Activated CD4-positive, alpha-beta memory T cell treated with anti-CD3 and anti-CD28 coated beads, Interleukin-2, amount 10 ng/mL, durations not matched to agents 7 days and 5 days (primary cell): ENCODE results near the gene IGFLR1. TPM values are rescaled to one million over a fixed set of nuclear protein-coding genes. Genes with fewer than 3 reads are reported as not detected.
A peak's percentile ranks its signal among the peaks of the same experiment; 100 is the strongest.

Experiments used
- CTCF ChIA-PET: fragments of 350-600 bp; sonication (Branson Sonifier 250); formaldehyde crosslinking; loops from one replicate; lab custom pipeline; 2021; ENCODE audit warnings: antibody characterized with exemption, inconsistent platforms; lab: Charles Lee
- POLR2A ChIA-PET: fragments of 350-600 bp; sonication (Branson Sonifier 250); formaldehyde crosslinking; loops from one replicate; lab custom pipeline; 2021; ENCODE audit warnings: antibody characterized with exemption; lab: Charles Lee
- DNase-seq: peaks from one replicate; pipeline ENCODE4 v3.0.0-alpha.2; 2020
- H3K27ac Mint-ChIP-seq: one replicate; pipeline ENCODE4 v1.8.0; 2021; ENCODE audit warnings: mild to moderate bottlenecking, mixed read lengths
- H3K27me3 Mint-ChIP-seq: one replicate; pipeline ENCODE4 v1.8.0; 2021; ENCODE audit warnings: mixed read lengths
- H3K36me3 Mint-ChIP-seq: one replicate; pipeline ENCODE4 v1.8.0; 2021; ENCODE audit warnings: low read depth, mixed read lengths
- H3K4me1 Mint-ChIP-seq: one replicate; pipeline ENCODE4 v1.8.0; 2021; ENCODE audit warnings: mixed read lengths
- H3K4me3 Mint-ChIP-seq: one replicate; pipeline ENCODE4 v1.8.0; 2021; ENCODE audit warnings: mild to moderate bottlenecking, mixed read lengths
- H3K9me3 Mint-ChIP-seq: one replicate; pipeline ENCODE4 v1.8.0; 2021; ENCODE audit warnings: mixed read lengths
- total RNA-seq, 2 experiments: library from RNA; stranded (reverse); gene quantifications; one replicate each; pipeline ENCODE4 v1.2.3, GENCODE V29; 2021

Gene IGFLR1
- total RNA-seq, 2 experiments from 2014 or later = 78.9 to 90.5 TPM

DNA sequence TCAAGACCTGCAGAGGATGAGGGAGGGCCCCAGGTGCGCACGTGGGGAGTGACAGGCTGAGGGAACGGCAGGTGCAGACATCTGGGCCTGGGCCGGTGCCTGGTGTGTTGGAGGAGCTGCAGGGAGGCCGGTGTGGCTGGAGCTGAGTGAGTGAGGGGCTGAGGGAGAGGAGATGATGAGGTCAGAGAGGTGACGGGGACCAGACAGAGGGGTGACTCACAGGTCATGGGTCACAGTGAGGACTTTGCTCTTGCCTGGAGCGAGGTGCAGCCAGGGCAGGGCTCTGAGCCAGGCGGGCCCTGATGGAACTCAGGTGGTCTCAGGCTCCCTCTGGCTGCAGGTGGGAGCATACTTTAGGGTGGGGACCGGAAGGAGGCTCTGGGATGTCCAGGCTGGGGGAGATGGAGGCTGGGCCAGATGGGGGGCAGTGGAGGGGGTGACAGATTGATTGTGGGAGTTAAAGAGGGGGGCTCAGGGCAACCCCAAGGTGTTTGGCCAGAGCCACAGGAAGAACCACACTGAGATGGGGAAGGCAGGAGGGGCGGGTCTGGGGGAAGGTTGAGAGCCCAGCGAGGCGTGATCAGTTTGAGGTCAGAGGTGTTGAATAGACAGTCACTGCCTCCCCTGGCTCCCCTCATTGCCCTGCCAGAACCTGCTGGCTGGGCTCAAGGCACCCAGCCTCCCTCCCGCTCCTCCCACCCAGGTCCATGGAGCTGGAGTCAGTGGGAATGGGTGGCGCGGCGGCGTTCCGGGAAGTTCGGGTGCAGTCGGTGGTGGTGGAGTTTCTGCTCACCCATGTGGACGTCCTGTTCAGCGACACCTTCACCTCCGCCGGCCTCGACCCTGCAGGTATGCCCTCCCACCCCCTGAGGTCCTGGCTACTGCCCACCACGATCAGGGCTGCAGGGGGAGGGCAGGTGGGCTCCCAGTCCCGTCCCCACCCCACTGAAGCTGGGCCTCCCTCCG is 41.5 kb upstream of the IGFLR1 start:
- DNase-seq = no peak
- POLR2A ChIA-PET = no interaction called here
- peaks cover 3% of the 10 kb centered on the region for H3K4me1 Mint-ChIP-seq

DNA sequence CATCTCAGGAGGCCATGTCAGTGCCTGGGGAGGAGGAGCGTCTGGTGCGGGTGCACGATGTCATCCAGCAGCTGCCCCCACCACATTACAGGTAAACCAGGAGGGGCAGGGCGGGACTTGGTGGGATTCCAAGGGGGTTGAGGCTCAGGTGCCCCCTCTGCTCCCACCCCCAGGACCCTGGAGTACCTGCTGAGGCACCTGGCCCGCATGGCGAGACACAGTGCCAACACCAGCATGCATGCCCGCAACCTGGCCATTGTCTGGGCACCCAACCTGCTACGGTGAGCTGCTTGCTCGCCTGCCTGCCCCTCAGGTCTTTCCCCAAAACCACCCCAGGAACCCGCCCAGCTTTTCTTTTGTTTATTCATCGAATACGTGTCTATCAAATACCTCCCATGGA is 40.3 kb upstream of the IGFLR1 start:
- Mint-ChIP-seq H3K9me3 (no peaks in the 10 kb centered on the region), H3K4me1 (peaks cover 6% of the 10 kb centered on the region), H3K27me3 (no peaks in the 10 kb centered on the region), H3K36me3 (peaks cover 33% of the 10 kb centered on the region), H3K27ac (no peak overlapping the region), H3K4me3 (no peak overlapping the region)
- ChIA-PET POLR2A (no interaction called here), CTCF (no interaction called here)
- no peak for DNase-seq

More for the DNA sequence above, 41.5 kb upstream of the IGFLR1 start:
- H3K36me3 Mint-ChIP-seq = peaks cover 26% of the 10 kb centered on the region
- H3K27ac Mint-ChIP-seq = no peak overlapping the region
- H3K4me3 Mint-ChIP-seq = no peak overlapping the region
- no peaks in the 10 kb centered on the region for H3K9me3 Mint-ChIP-seq
- CTCF ChIA-PET = no interaction called here
- H3K27me3 Mint-ChIP-seq = no peaks in the 10 kb centered on the region

DNA sequence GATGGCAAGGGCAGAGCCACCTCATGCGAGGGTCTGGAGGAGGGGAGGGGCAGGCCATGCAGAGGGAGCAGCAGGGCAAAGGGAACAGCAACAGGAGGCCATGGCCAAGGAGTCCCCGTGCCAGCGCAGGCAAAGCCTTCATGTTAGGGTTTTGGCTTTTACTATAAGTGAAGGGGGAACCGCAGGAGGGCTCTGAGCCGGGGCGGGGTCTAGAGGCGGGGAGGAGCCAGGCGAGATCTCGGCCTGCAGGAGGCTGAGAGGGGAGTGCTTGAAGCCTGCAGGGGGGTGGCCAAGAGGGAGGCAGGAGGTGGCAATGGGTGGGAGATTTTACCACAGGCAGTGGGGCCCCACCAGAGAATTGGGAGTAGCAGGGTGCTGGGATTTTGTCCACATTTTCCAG is 39.4 kb upstream of the IGFLR1 start:
- DNase-seq = no peak
- Mint-ChIP-seq H3K9me3 (no peaks in the 10 kb centered on the region), H3K36me3 (peaks cover 33% of the 10 kb centered on the region), H3K27ac (no peak overlapping the region), H3K4me3 (no peak overlapping the region), H3K4me1 (peaks cover 15% of the 10 kb centered on the region), H3K27me3 (no peaks in the 10 kb centered on the region)
- ChIA-PET CTCF (no interaction called here), POLR2A (no interaction called here)

DNA sequence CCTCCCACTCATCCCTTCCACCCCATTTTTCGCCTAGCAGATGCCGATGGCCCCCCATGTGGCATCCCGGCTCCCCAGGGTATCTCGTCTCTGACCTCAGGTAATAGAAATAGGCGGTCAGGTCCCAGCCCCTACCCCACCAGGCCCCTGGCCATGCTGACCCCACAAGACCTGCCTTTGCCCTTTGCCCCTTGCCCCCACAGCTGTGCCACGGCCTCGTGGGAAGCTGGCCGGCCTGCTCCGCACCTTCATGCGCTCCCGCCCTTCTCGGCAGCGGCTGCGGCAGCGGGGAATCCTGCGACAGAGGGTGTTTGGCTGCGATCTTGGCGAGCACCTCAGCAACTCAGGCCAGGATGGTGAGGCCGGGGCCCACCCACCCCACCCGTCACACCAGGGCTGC is 38.5 kb upstream of the IGFLR1 start:
- no peak for DNase-seq
- Mint-ChIP-seq H3K27ac (no peak overlapping the region), H3K9me3 (no peaks in the 10 kb centered on the region), H3K4me3 (no peak overlapping the region), H3K27me3 (no peaks in the 10 kb centered on the region), H3K36me3 (peaks cover 33% of the 10 kb centered on the region), H3K4me1 (peaks cover 22% of the 10 kb centered on the region)
- ChIA-PET CTCF (no interaction called here), POLR2A (no interaction called here)

DNA sequence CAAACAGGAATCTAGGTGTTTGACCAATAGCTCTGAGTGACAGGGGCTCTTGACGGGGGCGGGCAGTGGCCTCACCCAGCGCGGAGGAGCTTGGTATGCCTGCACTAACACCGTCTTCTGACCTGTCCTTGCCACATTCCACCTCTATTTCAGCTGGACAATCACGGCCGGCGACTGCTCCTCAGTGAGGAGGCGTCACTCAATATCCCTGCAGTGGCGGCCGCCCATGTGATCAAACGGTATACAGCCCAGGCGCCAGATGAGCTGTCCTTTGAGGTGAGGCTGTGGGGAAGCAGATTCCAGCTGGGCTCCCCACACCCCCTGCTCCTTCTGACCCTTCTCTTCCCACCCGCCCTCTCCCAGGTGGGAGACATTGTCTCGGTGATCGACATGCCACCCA is 37.8 kb upstream of the IGFLR1 start:
- ChIA-PET CTCF (no interaction called here), POLR2A (no interaction called here)
- no peak for DNase-seq
- H3K9me3 Mint-ChIP-seq = no peaks in the 10 kb centered on the region
- H3K36me3 Mint-ChIP-seq = peaks cover 33% of the 10 kb centered on the region
- H3K27me3 Mint-ChIP-seq = no peaks in the 10 kb centered on the region
- no peak overlapping the region for H3K27ac Mint-ChIP-seq
- peaks cover 23% of the 10 kb centered on the region for H3K4me1 Mint-ChIP-seq
- no peak overlapping the region for H3K4me3 Mint-ChIP-seq

DNA sequence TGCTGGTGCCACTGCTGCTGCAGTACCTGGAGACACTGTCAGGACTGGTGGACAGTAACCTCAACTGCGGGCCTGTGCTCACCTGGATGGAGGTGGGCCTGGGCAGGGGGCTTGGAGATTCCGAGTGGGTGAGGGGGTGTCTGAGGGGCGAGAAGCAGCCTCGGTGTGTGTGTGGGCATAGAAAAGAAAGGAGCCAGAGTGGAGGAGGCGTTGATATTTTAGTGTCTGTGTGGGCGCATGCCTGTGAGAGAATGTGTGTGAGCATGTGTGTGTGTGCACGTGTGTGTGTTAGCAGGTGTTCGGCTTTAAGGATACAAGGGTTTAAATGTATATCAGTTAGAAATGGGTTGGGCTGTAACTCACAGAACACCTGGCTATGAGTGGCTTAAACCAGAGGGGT is 36.8 kb upstream of the IGFLR1 start:
- peaks cover 33% of the 10 kb centered on the region for H3K36me3 Mint-ChIP-seq
- DNase-seq = no peak
- peaks cover 30% of the 10 kb centered on the region for H3K4me1 Mint-ChIP-seq
- no peaks in the 10 kb centered on the region for H3K27me3 Mint-ChIP-seq
- ChIA-PET POLR2A (no interaction called here), CTCF (no interaction called here)
- H3K9me3 Mint-ChIP-seq = no peaks in the 10 kb centered on the region
- H3K4me3 Mint-ChIP-seq = no peak overlapping the region
- H3K27ac Mint-ChIP-seq = no peak overlapping the region

DNA sequence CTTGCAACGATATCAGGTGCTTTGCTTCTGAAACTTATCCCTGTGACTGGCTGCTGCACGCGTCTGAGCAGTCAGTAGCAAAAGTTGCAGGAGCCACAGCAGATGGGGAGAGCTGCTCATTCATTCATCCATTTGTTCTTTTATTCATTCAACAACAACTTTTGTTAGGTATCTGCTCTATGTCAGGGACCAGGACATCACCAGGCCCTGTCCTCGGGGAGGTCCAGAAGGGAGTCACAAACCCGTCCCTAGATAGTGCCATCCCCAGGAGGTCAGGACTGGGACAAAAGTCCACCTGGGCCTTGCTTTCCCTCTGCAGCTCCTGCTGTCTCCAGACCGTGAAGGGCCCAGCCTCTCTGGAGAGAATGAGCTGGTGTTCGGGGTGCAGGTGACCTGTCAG is 35.7 kb upstream of the IGFLR1 start:
- CTCF ChIA-PET = no interaction called here
- H3K4me3 Mint-ChIP-seq = peak overlapping the region; percentile 52
- no peak overlapping the region for H3K27ac Mint-ChIP-seq
- H3K4me1 Mint-ChIP-seq = peaks cover 30% of the 10 kb centered on the region
- no peak for DNase-seq
- H3K27me3 Mint-ChIP-seq = no peaks in the 10 kb centered on the region
- no peaks in the 10 kb centered on the region for H3K9me3 Mint-ChIP-seq
- H3K36me3 Mint-ChIP-seq = peaks cover 26% of the 10 kb centered on the region
- POLR2A ChIA-PET = no interaction called here

DNA sequence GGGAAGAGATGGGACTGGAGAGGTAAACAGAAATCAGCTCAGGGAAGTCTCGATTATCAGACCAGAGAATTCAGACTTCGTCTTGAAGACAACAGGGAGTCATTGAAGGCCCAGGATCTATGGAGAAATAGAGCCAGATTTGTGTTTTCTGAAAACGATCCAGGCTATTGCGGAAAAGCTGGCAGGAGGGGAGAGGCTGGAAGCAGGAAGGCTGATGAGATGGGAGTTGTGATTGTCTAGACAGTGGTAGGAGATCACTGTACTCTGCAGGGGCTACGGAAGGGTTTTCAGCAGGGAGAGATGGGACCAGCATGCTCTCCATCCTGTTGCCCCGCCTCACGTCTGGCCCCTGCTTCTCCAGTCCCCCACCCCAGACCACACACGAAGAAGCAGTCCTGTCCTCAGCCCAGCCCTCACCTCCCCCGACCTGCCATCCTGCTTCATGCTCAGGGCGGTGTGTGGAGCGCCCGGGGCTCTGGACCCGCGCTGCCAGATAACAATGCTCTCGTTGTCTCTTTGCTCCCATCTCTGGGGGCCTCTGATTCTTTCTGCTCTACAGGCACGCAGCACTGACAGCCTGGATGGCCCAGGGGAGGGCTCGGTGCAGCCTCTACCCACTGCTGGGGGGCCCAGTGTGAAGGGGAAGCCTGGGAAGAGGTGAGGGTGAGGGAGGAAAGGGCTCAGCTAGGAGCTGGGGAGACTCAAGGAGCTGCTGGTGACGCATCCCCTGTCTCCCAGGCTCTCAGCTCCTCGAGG is 35.0 kb upstream of the IGFLR1 start:
- peak overlapping the region; percentile 81 for H3K4me3 Mint-ChIP-seq
- no peaks in the 10 kb centered on the region for H3K27me3 Mint-ChIP-seq
- peaks cover 30% of the 10 kb centered on the region for H3K4me1 Mint-ChIP-seq
- ChIA-PET POLR2A (no interaction called here), CTCF (interaction anchor here (1.0 kb wide), 1 partner anchor 29 kb away, joined by 4 read pairs; the partner anchor contains the start of gene LIN37)
- H3K9me3 Mint-ChIP-seq = no peaks in the 10 kb centered on the region
- peaks cover 24% of the 10 kb centered on the region for H3K36me3 Mint-ChIP-seq
- peak overlapping the region; percentile 18 for H3K27ac Mint-ChIP-seq
- DNase-seq = no peak

DNA sequence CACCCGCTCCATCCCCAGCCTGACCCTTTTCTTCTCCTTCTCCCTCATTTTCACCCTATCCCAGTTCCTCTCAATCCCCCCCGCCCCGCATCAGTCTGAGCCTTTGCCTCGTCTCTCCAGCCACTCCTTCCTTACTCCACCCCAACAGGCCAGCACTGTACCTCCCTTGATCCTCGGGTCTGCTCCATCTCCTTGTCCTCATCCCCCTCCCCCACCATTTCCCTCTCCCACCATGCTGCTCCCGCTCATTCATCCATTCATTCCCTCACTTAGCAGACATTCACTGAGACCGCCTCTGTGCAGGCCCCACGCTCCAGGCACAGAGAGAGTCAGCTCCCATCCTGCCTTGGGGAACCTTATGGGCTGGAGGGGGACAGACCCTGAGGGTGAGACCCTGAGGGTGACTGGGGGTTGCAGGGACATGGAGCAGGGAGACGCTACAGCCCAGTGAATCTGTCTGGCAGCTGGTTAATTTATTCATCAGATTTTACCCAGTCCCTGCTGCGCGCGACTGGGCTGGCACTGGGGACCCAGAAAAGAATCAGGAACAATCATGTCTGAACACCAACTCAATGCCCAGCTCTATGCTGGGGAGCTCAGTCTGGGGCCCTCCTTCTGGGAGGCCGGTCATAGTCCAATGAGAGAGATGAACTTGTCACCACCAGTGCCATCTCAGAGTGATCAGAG is 34.0 kb upstream of the IGFLR1 start:
- DNase-seq = no peak
- Mint-ChIP-seq H3K27me3 (no peaks in the 10 kb centered on the region), H3K36me3 (peaks cover 20% of the 10 kb centered on the region), H3K4me3 (peak overlapping the region; percentile 81), H3K27ac (peak overlapping the region; percentile 52), H3K9me3 (no peaks in the 10 kb centered on the region), H3K4me1 (peaks cover 30% of the 10 kb centered on the region)
- POLR2A ChIA-PET = interaction anchor here (0.7 to 0.8 kb wide), 2 partner anchors 34 to 35 kb away, joined by 3 to 6 read pairs; partner anchors contain the start of gene IGFLR1
- CTCF ChIA-PET = interaction anchor here (1.0 kb wide), 1 partner anchor 28 kb away, joined by 4 read pairs; the partner anchor contains the start of gene LIN37

DNA sequence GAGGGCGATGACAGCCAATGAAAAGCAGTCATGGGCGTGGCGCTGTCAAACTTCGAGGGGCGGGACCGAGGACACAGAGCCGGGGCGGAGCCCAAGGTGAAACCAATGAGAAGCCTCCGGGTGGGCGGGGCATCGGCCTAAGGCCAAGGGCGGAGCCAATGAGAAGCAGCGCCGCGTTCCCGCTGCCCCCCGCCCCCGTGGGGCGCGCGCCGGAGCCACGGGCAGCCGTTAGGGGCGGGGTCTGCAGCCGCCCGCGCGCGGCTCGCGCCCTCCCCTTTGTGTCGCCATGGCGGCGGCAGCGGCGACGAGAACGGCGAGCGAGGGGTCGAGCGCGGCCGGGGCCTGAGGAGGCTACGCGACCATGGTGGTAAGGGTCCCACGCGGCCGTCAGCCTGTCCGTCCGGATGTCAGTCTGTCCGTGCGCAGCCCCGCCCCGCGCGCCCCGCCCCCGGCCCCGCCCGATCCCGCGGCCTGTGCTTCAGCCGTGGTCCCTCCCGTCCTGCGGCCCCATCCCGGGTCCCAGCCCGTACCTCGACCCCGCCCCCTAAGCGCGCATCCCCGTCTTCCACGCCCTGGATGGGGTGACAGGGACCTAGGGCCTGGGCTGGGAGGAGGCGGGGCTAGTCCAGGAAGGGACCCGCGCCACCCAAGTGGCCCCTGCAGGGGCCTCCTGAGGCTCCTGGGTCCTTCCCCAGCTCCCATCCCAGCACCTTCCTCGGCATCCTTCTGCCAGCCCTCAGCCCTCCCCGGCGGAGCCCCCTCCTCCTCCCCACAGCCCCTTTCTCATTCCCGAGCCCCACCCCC is 33.2 kb upstream of the IGFLR1 start, which contains the start of gene ARHGAP33:
ARHGAP33 (plus strand) TSS at position 267 of the 804 bp plus-strand sequence; CDS start at position 362, 95 bp downstream.
- no peaks in the 10 kb centered on the region for H3K9me3 Mint-ChIP-seq
- H3K4me1 Mint-ChIP-seq = peaks cover 30% of the 10 kb centered on the region
- peak; percentile 100 for DNase-seq
- H3K36me3 Mint-ChIP-seq = peaks cover 17% of the 10 kb centered on the region
- no peaks in the 10 kb centered on the region for H3K27me3 Mint-ChIP-seq
- CTCF ChIA-PET = no interaction called here
- H3K4me3 Mint-ChIP-seq = peak within 1 kb of the TSS; percentile 81
- POLR2A ChIA-PET = interaction anchor here (0.7 to 0.8 kb wide), 2 partner anchors 33 to 35 kb away, joined by 3 to 6 read pairs; partner anchors contain the start of gene IGFLR1
- H3K27ac Mint-ChIP-seq = peak within 1 kb of the TSS; percentile 52

DNA sequence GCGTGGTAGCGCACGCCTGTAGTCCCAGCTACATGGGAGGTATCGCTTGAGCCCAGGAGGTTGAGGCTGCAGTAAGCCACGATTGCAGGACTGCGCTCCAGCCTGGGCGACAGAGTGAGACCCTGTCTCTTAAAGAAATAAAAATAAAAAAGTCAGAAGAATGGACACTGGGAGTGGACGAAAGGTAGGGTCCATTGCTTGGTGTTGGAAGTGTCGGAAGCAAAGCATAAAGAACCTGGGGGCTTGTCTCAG is 32.7 kb upstream of the IGFLR1 start:
- H3K9me3 Mint-ChIP-seq = no peaks in the 10 kb centered on the region
- H3K4me3 Mint-ChIP-seq = peak overlapping the region; percentile 81
- POLR2A ChIA-PET = interaction anchor here (0.6 kb wide), 1 partner anchor 62 kb away, joined by 3 read pairs; no protein-coding TSS in a partner anchor
- peaks cover 18% of the 10 kb centered on the region for H3K36me3 Mint-ChIP-seq
- no peaks in the 10 kb centered on the region for H3K27me3 Mint-ChIP-seq
- H3K4me1 Mint-ChIP-seq = peaks cover 30% of the 10 kb centered on the region
- CTCF ChIA-PET = no interaction called here
- peak overlapping the region; percentile 44 for H3K27ac Mint-ChIP-seq
- no peak for DNase-seq
